MCF 10A (cell line): Measurements from ENCODE around the gene KIR2DL1. TPM values are rescaled to one million over a fixed set of nuclear protein-coding genes. Genes with fewer than 3 reads are reported as not detected.
"Not testable (repeated sequence)": the region's sequence is repeated elsewhere in the genome, so short reads cannot be mapped to it uniquely, and the experiment has no call there.

Experiments used
- Bru-seq: library from RNA; stranded (reverse); fragments of 400-500 nt; gene quantifications from one replicate; lab custom pipeline; 2021; lab: Mats Ljungman, UMichigan
- BruChase-seq, 2 experiments: library from RNA; stranded (reverse); fragments of 400-500 nt; gene quantifications; one replicate each; lab custom pipeline; 2021; lab: Mats Ljungman, UMichigan
- BruUV-seq: library from RNA; stranded (reverse); fragments of 400-500 nt; replicated peaks from 2 replicates; lab custom pipeline; 2021; lab: Mats Ljungman, UMichigan
- CTCF ChIA-PET: fragments of 300-600 bp; sonication (Branson Sonifier 250); formaldehyde crosslinking; extraction: SDS; loops from one replicate; lab custom pipeline; 2021; ENCODE audit warnings: antibody characterized with exemption, inconsistent platforms; lab: Yijun Ruan, JAX
- POLR2A ChIA-PET: fragments of 300-600, 350-650 bp; sonication (Branson Sonifier 250); formaldehyde crosslinking; extraction: SDS; loops from one replicate; lab custom pipeline; 2020; ENCODE audit warnings: antibody characterized with exemption, inconsistent platforms; lab: Yijun Ruan, JAX
- DNase-seq: peaks from one replicate; pipeline ENCODE4 v3.0.0-alpha.2; 2018; ENCODE audit not compliant: unreplicated experiment
- H3K27ac Mint-ChIP-seq: one replicate; pipeline ENCODE4 v1.8.0; 2022; ENCODE audit warnings: mild to moderate bottlenecking, low read depth, mixed read lengths; ENCODE audit not compliant: unreplicated experiment
- H3K27me3 Mint-ChIP-seq: one replicate; pipeline ENCODE4 v1.8.0; 2022; ENCODE audit warnings: mixed read lengths; ENCODE audit not compliant: insufficient read depth, unreplicated experiment
- H3K36me3 Mint-ChIP-seq: one replicate; pipeline ENCODE4 v1.8.0; 2022; ENCODE audit warnings: mild to moderate bottlenecking, moderate library complexity, mixed read lengths; ENCODE audit not compliant: insufficient read depth, unreplicated experiment
- H3K4me1 Mint-ChIP-seq: one replicate; pipeline ENCODE4 v1.8.0; 2022; ENCODE audit warnings: mixed read lengths; ENCODE audit not compliant: insufficient read depth, unreplicated experiment
- H3K4me3 Mint-ChIP-seq: one replicate; pipeline ENCODE4 v1.8.0; 2022; ENCODE audit warnings: mild to moderate bottlenecking, moderate library complexity, mixed read lengths; ENCODE audit not compliant: unreplicated experiment
- H3K9me3 Mint-ChIP-seq: one replicate; pipeline ENCODE4 v1.8.0; 2022; ENCODE audit warnings: mixed read lengths; ENCODE audit not compliant: unreplicated experiment
- intact Hi-C: fragments of 100-400 bp; cut with micrococcal nuclease; formaldehyde crosslinking; loops from 2 replicates; pipeline ENCODE4 v1.14.1; 2022
- long read RNA-seq: library from polyadenylated mRNA; stranded (forward); transcript quantifications from one replicate; pipeline ENCODE4 v2.0.0, GENCODE V29; 2022
- total RNA-seq: library from RNA; stranded (reverse); gene quantifications from 2 replicates; pipeline ENCODE4 v1.2.3, GENCODE V29; 2022
- TF ChIP-seq, protein P1 (sequence below): fragments of 200-600 bp; IDR thresholded peaks from one replicate; pipeline ENCODE4 v1.8.0; 2022; ENCODE audit warnings: antibody characterized with exemption, mild to moderate bottlenecking; ENCODE audit not compliant: unreplicated experiment

Gene KIR2DL1
- total RNA-seq (not detected in 2 replicates), Bru-seq, nascent RNA (not detected), BruChase-seq, experiment 1, labeled RNA remaining after a 6-hour chase (not detected), BruChase-seq, experiment 2, labeled RNA remaining after a 2-hour chase (not detected)
- long read RNA-seq = 0 reads

- H3K27ac Mint-ChIP-seq, intact Hi-C loops, H3K27me3 Mint-ChIP-seq, DNase-seq, POLR2A ChIA-PET, H3K4me3 Mint-ChIP-seq, CTCF ChIA-PET, BruUV-seq, H3K4me1 Mint-ChIP-seq, H3K36me3 Mint-ChIP-seq: not testable (repeated sequence)
- peaks cover 48% of the 10 kb centered on the region for H3K9me3 Mint-ChIP-seq
These were observed at the start of gene KIR2DL1 for GRCh38 chr19:54769646-54770045. TSS of gene KIR2DL1 (plus strand) at chr19:54769793. CDS start at chr19:54769851, 58 bp downstream.

DNA sequence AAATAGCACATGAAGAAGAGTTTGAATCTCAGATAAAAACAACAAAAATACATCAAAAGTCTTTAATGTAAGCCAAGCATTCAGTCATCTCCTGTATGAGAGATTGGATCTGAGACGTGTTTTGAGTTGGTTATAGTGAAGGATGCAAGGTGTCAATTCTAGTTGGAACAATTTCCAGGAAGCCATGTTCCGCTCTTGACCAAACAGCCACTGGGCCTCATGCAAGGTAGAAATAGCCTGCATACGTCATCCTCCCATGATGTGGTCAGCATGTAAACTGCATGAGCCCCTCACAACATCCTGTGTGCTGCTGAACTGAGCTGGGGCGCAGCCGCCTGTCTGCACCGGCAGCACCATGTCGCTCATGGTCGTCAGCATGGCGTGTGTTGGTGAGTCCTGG, 45.5 kb upstream of the KIR2DL1 start, which contains the start of gene KIR3DL3:
Gene KIR3DL3 (plus strand): TSS at position 301 of the 400 bp plus-strand sequence. CDS start 55 bp downstream, at position 356.
- Mint-ChIP-seq H3K27me3 (no peaks in the 10 kb centered on the region), H3K4me3 (no peak within 1 kb of the TSS), H3K9me3 (peaks cover 57% of the 10 kb centered on the region), H3K36me3 (peaks cover 6% of the 10 kb centered on the region), H3K4me1 (no peaks in the 10 kb centered on the region), H3K27ac (no peak within 1 kb of the TSS)
- ChIA-PET CTCF (no interaction called here), POLR2A (no interaction called here)
- TF ChIP-seq, protein P1, sequence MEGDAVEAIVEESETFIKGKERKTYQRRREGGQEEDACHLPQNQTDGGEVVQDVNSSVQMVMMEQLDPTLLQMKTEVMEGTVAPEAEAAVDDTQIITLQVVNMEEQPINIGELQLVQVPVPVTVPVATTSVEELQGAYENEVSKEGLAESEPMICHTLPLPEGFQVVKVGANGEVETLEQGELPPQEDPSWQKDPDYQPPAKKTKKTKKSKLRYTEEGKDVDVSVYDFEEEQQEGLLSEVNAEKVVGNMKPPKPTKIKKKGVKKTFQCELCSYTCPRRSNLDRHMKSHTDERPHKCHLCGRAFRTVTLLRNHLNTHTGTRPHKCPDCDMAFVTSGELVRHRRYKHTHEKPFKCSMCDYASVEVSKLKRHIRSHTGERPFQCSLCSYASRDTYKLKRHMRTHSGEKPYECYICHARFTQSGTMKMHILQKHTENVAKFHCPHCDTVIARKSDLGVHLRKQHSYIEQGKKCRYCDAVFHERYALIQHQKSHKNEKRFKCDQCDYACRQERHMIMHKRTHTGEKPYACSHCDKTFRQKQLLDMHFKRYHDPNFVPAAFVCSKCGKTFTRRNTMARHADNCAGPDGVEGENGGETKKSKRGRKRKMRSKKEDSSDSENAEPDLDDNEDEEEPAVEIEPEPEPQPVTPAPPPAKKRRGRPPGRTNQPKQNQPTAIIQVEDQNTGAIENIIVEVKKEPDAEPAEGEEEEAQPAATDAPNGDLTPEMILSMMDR = no peak
- no peak for DNase-seq
- no TSS peak for BruUV-seq
- intact Hi-C loops = no loop called here

GRCh38 chr19:54724644-54725043, 44.9 kb upstream of the KIR2DL1 start:
- ChIA-PET POLR2A (no interaction called here), CTCF (no interaction called here)
- intact Hi-C loops = no loop called here
- no peaks in the 10 kb centered on the region for H3K4me1 Mint-ChIP-seq
- no peak overlapping the region for H3K4me3 Mint-ChIP-seq
- no peak overlapping the region for H3K27ac Mint-ChIP-seq
- TF ChIP-seq, protein P1 = no peak
- no peak for DNase-seq
- H3K9me3 Mint-ChIP-seq = peaks cover 58% of the 10 kb centered on the region
- peaks cover 6% of the 10 kb centered on the region for H3K36me3 Mint-ChIP-seq
- H3K27me3 Mint-ChIP-seq = no peaks in the 10 kb centered on the region
- no TSS peak for BruUV-seq

DNA sequence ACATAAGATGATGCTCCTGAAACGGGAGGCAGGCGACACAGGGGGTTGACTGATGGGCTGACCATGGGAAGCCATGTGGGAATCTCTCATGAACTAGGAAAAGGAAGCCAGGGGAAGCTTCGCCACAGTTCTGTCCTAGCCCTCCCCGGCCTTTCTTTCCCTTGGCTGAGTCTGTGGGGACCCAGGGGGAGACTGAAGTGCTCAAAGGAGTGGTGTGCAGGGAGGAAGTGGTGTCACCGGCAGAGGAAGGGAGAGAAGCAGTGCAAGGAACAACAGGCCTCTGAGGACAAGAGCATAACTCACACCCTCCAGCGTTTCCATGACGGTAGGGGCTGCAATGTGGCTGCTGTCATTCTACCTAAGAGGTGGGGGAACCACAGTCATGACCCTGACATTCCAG, 44.3 kb upstream of the KIR2DL1 start:
- Mint-ChIP-seq H3K27ac (no peak overlapping the region), H3K4me3 (no peak overlapping the region), H3K36me3 (peaks cover 2% of the 10 kb centered on the region), H3K4me1 (no peaks in the 10 kb centered on the region), H3K27me3 (no peaks in the 10 kb centered on the region), H3K9me3 (peaks cover 52% of the 10 kb centered on the region)
- intact Hi-C loops = no loop called here
- DNase-seq = no peak
- POLR2A ChIA-PET = no interaction called here
- CTCF ChIA-PET = no interaction called here
- TF ChIP-seq, protein P1 = no peak
- BruUV-seq = no TSS peak
